Measurements from ENCODE around the gene KCNJ11.

DNA sequence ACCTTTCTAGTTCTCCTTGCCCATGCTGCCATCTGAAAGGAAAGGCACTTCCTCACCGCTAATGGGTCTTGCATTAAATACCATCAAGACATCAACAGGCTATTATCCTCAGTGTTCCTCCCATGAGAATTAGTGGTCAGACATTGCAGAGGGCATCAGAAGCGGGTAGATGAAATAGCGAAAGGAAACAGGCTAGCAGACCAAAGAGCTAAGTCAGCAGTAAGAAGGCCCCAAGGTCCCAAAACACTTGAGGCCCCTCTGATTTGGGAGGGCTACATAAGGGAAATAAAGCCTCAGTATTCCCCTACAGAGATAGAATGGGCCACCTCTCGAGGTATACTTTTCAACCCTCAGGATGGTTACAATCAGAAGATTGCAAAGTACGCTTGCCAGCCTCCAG is 12.9 kb downstream of the KCNJ11 start:
- TF ChIP-seq NFYB (IDR thresholded peaks at IDR 0.05; ENCODE audit: insufficient read depth, low read depth, low read length) = no peak
- no peak for TF ChIP-seq POLR2A (IDR thresholded peaks at IDR 0.05; ENCODE audit: low read depth, low read length)
- no peak for TF ChIP-seq MXI1 (IDR thresholded peaks at IDR 0.05; ENCODE audit: low read depth, low read length)
- no peak for TF ChIP-seq RAD21 (IDR thresholded peaks at IDR 0.05; ENCODE audit: insufficient read depth, low read depth, low read length)
- no peak for TF ChIP-seq ZNF384 (IDR thresholded peaks at IDR 0.05; ENCODE audit: borderline replicate concordance, low read depth, low read length)
